ENCODE data around the gene MYLK.
"Not testable (repeated sequence)": the region's sequence is repeated elsewhere in the genome, so short reads cannot be mapped to it uniquely, and the experiment has no call there.

MYLK gene

GRCh38 chr3:123712077-123712860 is 171.9 kb downstream of the MYLK start:
- no peak overlapping the region for H3K4me3 Mint-ChIP-seq
- H3K36me3 Mint-ChIP-seq = no peaks in the 10 kb centered on the region
- H3K27me3 Mint-ChIP-seq = peaks cover 16% of the 10 kb centered on the region
- CTCF ChIA-PET = interaction anchor here (0.8 kb wide), 1 partner anchor 12 kb away, joined by 3 read pairs; no protein-coding TSS in a partner anchor
- no peaks in the 10 kb centered on the region for H3K9me3 Mint-ChIP-seq
- no peak for DNase-seq
- H3K4me1 Mint-ChIP-seq = no peaks in the 10 kb centered on the region
- no peak overlapping the region for H3K27ac Mint-ChIP-seq

DNA sequence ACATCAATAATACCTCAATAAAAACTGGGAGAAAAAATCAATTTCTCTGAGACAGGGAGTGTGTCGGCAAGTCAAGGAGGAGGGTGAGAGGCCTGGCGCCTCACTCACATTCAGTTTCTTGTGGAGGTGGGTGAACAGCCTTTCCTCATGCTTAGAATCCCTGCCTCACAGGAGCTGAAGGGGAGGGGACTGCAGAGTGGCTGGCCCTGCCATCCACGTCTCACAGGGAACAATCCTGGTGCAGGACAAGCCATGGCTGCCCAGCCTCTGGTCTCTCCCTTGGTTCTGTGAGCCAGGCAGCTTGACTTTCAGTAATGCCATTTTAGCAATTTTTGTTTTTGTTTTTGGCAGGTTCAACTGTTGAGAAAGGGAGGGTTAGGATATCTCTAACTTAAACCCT is 172.8 kb downstream of the MYLK start:
- H3K4me1 Mint-ChIP-seq = no peaks in the 10 kb centered on the region
- H3K27me3 Mint-ChIP-seq = peaks cover 20% of the 10 kb centered on the region
- CTCF ChIA-PET = no interaction called here
- DNase-seq = no peak
- no peak overlapping the region for H3K4me3 Mint-ChIP-seq
- no peak overlapping the region for H3K27ac Mint-ChIP-seq
- H3K36me3 Mint-ChIP-seq = no peaks in the 10 kb centered on the region
- H3K9me3 Mint-ChIP-seq = no peaks in the 10 kb centered on the region

GRCh38 chr3:123708531-123708930 is 175.6 kb downstream of the MYLK start:
- no peaks in the 10 kb centered on the region for H3K4me1 Mint-ChIP-seq
- no peak overlapping the region for H3K4me3 Mint-ChIP-seq
- no peaks in the 10 kb centered on the region for H3K36me3 Mint-ChIP-seq
- no peaks in the 10 kb centered on the region for H3K9me3 Mint-ChIP-seq
- no peak overlapping the region for H3K27ac Mint-ChIP-seq
- DNase-seq = no peak
- peaks cover 16% of the 10 kb centered on the region for H3K27me3 Mint-ChIP-seq
- CTCF ChIA-PET = no interaction called here

GRCh38 chr3:123707641-123708040 is 176.5 kb downstream of the MYLK start:
- peaks cover 20% of the 10 kb centered on the region for H3K27me3 Mint-ChIP-seq
- H3K4me1 Mint-ChIP-seq, CTCF ChIA-PET, H3K9me3 Mint-ChIP-seq, H3K27ac Mint-ChIP-seq, H3K4me3 Mint-ChIP-seq, H3K36me3 Mint-ChIP-seq, DNase-seq: not testable (repeated sequence)

- DNase-seq = no peak
- Mint-ChIP-seq H3K9me3 (no peaks in the 10 kb centered on the region), H3K4me1 (no peaks in the 10 kb centered on the region), H3K4me3 (no peak overlapping the region), H3K27me3 (peaks cover 13% of the 10 kb centered on the region), H3K27ac (no peak overlapping the region), H3K36me3 (no peaks in the 10 kb centered on the region)
- CTCF ChIA-PET = interaction anchor here (0.9 kb wide), 1 partner anchor 17 kb away, joined by 3 read pairs; no protein-coding TSS in a partner anchor
These were observed 177.3 kb downstream of the MYLK start for GRCh38 chr3:123706871-123707270.

DNA sequence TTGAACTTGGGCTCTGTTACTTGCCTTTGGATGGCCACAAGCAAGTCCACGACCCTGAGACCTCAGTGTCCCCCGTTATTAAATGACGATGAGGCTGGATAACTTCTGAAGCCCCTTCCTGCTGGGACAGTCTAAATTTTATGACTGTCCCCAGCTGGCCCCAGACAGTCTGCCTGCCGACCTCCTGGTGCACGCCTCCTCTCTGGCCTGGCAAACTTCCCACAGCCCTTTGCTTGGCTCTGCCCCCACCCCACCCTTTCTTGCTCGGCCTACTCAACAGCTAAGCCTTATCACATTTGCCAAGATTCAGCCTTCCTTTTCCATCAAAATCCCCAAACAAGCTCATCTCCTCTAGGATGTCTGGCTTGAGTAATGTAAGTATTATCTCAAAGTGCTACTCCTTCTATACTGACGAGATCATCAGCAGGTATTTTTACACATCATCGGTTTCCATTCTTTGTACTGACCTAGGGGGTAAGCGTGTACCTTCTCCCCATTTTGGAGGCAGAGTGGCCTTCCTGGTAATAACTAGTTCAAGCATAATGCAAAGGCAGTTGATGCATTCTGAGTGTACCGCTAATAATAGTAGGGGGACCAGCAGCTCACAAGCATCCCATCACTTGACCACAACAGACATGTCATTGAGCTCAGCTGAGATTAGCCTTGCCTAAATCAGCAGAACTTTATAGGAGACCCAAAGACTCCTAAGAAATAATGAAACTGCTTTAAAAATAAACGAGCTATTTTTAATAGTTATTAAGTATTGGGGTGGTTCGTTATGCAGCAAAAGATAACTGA is 178.4 kb downstream of the MYLK start:
- Mint-ChIP-seq H3K36me3 (no peaks in the 10 kb centered on the region), H3K27ac (no peak overlapping the region), H3K9me3 (no peaks in the 10 kb centered on the region), H3K4me1 (no peaks in the 10 kb centered on the region), H3K4me3 (no peak overlapping the region), H3K27me3 (peaks cover 11% of the 10 kb centered on the region)
- CTCF ChIA-PET = no interaction called here
- no peak for DNase-seq

- not testable (repeated sequence) for DNase-seq, H3K27me3 Mint-ChIP-seq, H3K27ac Mint-ChIP-seq, H3K4me3 Mint-ChIP-seq, H3K4me1 Mint-ChIP-seq, H3K36me3 Mint-ChIP-seq, H3K9me3 Mint-ChIP-seq
- CTCF ChIA-PET = interaction anchor here (0.7 kb wide), 1 partner anchor 62 kb away, joined by 3 read pairs; no protein-coding TSS in a partner anchor
These were observed 180.5 kb downstream of the MYLK start for GRCh38 chr3:123703663-123704062.

GRCh38 chr3:123702720-123703119 is 181.4 kb downstream of the MYLK start:
- CTCF ChIA-PET = interaction anchor here (1.4 to 1.7 kb wide), 4 partner anchors 13 to 60 kb away, joined by 3 to 5 read pairs (median 4); no protein-coding TSS in a partner anchor
- Mint-ChIP-seq H3K36me3 (no peaks in the 10 kb centered on the region), H3K27me3 (peaks cover 7% of the 10 kb centered on the region), H3K4me3 (no peak overlapping the region), H3K4me1 (no peaks in the 10 kb centered on the region), H3K9me3 (no peaks in the 10 kb centered on the region), H3K27ac (no peak overlapping the region)
- no peak for DNase-seq

GRCh38 chr3:123702057-123702456 is 182.1 kb downstream of the MYLK start:
- peak; percentile 43 for DNase-seq

DNA sequence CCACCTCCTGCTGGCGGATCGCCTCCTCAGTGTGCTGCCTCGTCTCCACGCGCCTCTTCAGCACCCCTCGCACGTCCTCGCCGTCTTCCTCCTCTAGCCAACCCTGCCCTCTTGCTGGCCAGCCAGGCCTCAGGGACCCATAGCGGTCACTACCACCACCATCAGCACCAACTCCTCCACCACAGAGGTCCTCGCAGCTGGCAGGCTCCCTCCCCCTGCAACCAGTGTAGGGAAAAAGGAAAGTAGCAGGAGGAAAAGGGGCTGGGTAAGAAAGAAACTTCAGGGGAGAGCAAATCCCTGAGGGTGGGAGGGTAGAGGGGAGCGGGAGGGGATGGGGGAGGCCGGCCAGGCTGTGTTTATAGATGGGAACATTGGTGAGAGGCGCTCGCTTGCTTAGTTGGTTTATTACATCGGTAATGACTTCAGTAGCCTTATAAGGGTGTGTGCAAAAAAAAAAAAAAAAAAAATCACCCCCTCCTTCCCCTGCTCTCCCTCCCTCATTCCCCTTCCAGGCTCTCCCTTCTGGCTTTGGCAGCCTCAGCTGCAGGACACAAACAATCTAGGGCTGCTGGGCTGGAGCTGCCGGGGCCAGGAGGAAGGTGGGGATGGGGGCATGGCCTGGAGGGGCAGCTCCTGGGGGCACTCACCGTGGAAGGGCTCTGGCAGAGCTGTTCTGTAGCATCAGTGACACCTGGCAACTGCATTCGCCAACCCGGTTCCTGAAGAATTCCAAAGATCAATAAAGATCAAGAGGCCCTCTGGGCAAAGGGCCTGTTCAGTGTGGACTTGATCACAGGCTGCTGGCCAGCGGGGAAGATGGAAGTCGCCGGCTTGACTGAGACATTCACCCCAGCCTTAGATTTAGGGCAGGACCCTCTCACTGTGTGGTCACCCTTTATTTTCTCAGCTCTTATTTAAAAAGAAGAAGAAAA is 183.1 kb downstream of the MYLK start:
- Mint-ChIP-seq H3K36me3 (no peaks in the 10 kb centered on the region), H3K4me1 (no peaks in the 10 kb centered on the region), H3K9me3 (no peaks in the 10 kb centered on the region), H3K27me3 (peaks cover 10% of the 10 kb centered on the region), H3K27ac (no peak overlapping the region), H3K4me3 (no peak overlapping the region)
- CTCF ChIA-PET = interaction anchor here (1.0 to 1.7 kb wide), 4 partner anchors 22 to 59 kb away, joined by 3 to 5 read pairs (median 4); no protein-coding TSS in a partner anchor
- DNase-seq = no peak

More at GRCh38 chr3:123702057-123702456, 182.1 kb downstream of the MYLK start:
- H3K27ac Mint-ChIP-seq, H3K9me3 Mint-ChIP-seq, H3K4me1 Mint-ChIP-seq, H3K36me3 Mint-ChIP-seq, H3K4me3 Mint-ChIP-seq, H3K27me3 Mint-ChIP-seq: not testable (repeated sequence)
- CTCF ChIA-PET = interaction anchor here (1.0 to 1.7 kb wide), 5 partner anchors 12 to 60 kb away, joined by 3 to 5 read pairs (median 3); no protein-coding TSS in a partner anchor

DNA sequence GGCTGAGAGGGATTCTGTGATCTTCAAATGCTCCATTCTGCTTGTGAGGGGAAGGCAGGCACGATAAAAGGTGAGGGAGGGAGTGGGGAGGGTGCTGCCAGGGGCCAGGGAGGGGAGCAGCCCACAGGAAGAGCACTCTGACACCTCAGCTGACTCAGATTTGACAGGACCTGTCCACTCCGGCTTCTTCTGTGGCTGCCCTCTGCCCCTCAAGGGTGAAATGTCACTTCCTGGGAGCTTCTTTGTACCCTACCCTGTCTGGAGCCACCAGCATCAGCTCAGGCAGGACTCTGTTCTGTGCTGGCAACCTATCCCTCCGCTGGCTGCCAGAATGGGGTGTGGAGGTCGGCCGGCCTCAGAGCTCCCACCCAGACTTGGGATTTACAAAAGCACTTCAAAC is 185.3 kb downstream of the MYLK start:
- H3K9me3 Mint-ChIP-seq = no peaks in the 10 kb centered on the region
- no peaks in the 10 kb centered on the region for H3K36me3 Mint-ChIP-seq
- H3K4me1 Mint-ChIP-seq = no peaks in the 10 kb centered on the region
- H3K27me3 Mint-ChIP-seq = peaks cover 18% of the 10 kb centered on the region
- CTCF ChIA-PET = interaction anchor here (1.1 to 1.5 kb wide), 2 partner anchors 47 to 57 kb away, joined by 5 to 7 read pairs; no protein-coding TSS in a partner anchor
- DNase-seq = no peak
- no peak overlapping the region for H3K4me3 Mint-ChIP-seq
- H3K27ac Mint-ChIP-seq = no peak overlapping the region

DNA sequence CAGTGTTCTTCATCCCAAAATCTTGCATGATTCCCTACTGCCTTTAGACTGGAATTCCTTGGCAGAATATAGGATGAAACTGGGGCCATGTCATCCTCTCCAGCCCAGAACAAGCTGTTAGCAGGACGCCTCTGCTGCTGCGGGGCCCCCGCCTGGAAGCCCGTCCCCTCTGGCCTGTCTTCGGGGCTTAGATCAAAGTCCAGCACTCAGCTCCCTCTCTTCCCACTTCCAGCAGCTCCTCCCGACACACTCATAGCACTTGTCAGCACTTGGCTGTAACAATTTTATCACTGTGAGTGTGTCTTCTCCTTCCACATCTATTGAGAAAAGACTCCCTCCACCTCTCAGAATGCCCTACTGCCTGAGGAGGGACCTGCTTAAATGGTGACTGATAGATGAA is 187.3 kb downstream of the MYLK start:
- H3K27me3 Mint-ChIP-seq = peaks cover 15% of the 10 kb centered on the region

DNA sequence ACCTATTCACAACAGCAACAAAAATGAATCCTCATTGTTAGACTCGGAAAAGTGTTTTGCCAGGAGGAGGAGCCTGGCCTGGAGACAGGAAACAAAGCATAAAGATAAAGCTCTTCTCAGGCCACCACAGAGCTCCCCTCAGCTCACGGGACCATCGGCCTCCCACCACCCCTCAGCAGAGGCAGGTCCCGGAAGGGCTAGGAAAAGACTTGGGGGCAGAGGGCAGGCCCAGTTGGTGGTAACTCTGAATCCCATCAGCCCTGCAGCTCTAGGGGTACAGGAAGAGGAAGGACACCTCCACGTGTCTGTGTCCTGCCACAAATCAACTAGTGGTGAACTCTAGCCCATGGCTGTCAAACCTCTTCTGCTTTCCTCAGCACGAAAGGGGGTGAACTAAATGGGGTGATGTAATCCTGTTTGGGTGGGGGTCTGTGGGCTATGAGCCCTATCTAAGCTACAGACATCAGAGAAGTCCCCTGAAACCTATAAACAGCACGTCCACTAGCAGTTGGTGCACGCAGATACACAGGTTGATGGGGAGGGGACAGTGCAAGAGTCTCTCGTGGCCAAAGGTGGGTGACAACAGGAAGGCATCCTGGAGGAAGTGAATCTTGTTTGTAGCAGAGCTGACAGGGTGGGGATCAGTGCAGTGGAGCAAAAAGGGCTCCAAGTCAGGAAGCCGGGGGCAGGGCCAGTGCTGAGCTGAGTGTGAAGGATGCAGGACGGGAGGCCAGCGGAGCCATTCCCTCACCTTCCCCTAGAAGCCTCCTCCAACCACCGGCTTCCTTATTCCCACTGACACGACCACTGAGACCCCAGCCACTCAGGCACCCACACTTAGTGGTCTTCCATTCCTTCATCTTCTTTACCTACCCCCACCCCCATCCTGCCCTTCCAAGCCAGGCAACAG is 188.1 kb downstream of the MYLK start:
- H3K4me3 Mint-ChIP-seq = no peak overlapping the region
- no peaks in the 10 kb centered on the region for H3K36me3 Mint-ChIP-seq
- CTCF ChIA-PET = interaction anchor here (0.9 to 1.3 kb wide), 2 partner anchors 28 to 54 kb away, joined by 3 to 5 read pairs; no protein-coding TSS in a partner anchor
- peaks cover 15% of the 10 kb centered on the region for H3K27me3 Mint-ChIP-seq
- no peak for DNase-seq
- no peak overlapping the region for H3K27ac Mint-ChIP-seq
- no peaks in the 10 kb centered on the region for H3K4me1 Mint-ChIP-seq
- no peaks in the 10 kb centered on the region for H3K9me3 Mint-ChIP-seq

More for the DNA sequence above, 187.3 kb downstream of the MYLK start:
- DNase-seq = no peak
- H3K36me3 Mint-ChIP-seq = no peaks in the 10 kb centered on the region
- no peak overlapping the region for H3K4me3 Mint-ChIP-seq
- no peaks in the 10 kb centered on the region for H3K4me1 Mint-ChIP-seq
- no peaks in the 10 kb centered on the region for H3K9me3 Mint-ChIP-seq
- H3K27ac Mint-ChIP-seq = no peak overlapping the region
- CTCF ChIA-PET = no interaction called here
